HL-60/S4 (cell line): ENCODE measurements around the gene POC5.

Experiments used
- in situ Hi-C: fragments of 300-500 bp; cut with MboI; formaldehyde crosslinking; loops from 2 replicates; pipeline ENCODE4 v1.14.3; 2022; ENCODE audit warnings: low sequenced_read_pairs

POC5 gene

DNA sequence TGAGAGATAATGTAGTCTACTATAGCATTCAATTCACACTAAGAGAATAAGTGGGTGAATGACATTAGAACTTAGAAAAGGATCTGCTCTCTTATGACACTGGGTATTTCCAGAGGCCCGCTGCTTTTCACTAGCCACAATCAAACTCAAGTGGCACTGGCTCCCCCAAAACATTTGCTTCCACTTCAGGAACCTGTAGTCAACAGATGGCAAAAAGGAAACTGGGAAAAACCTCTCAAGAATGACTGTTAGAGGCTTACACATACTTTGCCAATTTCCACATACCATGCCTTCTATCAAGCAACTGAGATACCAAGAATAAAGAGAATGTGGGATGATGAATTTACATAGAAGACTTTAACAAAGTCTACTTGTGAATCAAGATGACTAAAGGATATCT, 11.2 kb downstream of the POC5 start:
- in situ Hi-C loops: no loop called here

DNA sequence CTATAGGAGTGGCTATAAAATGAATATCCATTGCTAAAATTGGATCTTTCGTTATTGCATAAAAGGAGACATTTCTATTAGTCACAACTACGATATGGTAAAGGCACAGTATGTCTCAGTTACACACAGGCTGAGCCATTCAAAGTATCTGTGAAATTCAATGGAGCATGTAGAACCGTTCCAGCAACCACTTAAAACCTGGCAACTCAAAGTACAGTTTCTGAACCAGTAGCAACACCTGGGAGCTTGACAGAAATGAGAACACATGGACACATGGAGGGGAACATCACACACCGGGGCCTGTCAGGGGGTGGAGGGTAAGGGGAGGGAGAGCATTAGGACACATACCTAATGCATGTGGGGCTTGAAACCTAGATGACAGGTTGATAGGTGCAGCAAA, 15.4 kb downstream of the POC5 start:
- in situ Hi-C loops: no loop called here

DNA sequence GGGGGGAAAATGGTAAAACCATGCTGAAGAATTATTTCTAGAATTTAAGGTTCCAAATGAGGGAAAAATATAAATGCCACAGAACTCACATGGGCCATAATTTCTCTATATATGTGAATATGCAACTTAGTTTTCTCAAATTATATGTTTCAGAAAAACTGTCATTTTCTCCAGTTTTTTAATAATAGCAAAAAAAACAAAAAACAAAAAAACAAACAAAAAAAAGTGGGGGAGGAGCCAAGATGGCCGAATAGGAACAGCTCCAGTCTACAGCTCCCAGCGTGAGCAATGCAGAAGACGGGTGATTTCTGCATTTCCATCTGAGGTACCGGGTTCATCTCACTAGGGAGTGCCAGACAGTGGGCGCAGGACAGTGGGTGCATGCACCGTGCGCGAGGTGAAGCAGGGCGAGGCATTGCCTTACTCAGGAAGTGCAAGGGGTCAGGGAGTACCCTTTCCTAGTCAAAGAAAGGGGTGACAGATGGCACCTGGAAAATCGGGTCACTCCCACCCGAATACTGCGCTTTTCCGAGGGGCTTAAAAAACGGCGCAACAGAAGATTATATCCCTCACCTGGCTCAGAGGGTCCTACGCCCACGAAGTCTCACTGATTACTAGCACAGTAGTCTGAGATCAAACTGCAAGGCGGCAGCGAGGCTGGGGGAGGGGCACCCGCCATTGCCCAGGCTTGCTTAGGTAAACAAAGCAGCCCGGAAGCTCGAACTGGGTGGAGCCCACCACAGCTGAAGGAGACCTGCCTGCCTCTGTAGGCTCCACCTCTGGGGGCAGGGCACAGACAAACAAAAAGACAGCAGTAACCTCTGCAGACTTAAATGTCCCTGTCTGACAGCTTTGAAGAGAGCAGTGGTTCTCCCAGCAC, 21.5 kb downstream of the POC5 start:
- in situ Hi-C loops: loop anchor here (25.0 kb wide), 1 partner anchor 458 kb away; the partner anchor contains the start of gene ANKRD31

DNA sequence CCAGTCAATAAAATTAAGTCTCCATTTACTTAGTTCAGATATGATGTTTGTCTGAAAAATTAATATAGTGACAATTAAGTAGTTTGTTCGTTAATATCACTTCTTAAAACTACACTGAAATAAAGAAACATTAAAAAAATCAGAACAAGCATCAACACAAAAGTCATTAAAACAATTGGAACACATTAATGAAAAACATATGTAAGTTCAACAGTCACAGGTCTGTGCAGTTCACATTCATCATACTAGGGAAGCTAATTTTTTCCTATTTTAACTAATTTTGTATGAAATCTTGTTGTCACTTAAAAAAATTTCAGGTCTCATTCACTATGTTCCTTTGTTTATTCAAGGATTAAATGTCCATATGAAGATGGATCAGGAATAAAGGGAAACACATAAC, 22.5 kb downstream of the POC5 start:
- in situ Hi-C loops: loop anchor here (25.0 kb wide), 1 partner anchor 457 kb away; the partner anchor contains the start of gene ANKRD31

DNA sequence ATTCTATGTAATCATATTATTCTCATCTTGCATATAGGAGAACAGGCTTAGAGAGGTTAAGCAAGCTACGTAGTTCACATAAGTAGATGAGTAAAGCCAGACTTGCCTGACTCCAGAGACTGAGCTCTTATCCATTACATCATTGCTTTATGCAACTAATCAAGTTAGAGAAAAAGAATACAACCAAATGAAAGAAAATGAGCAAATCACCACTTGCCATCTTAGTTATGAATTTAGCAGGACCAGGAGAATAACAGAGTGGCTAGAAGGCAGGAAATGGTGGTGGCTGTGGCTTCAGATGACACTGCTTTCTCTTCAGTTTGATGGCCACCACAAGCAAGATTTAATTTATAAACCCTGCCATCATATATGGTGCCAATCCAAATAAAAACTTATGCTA, 26.6 kb downstream of the POC5 start:
- in situ Hi-C loops: loop anchor here (25.0 kb wide), 1 partner anchor 453 kb away; the partner anchor contains the start of gene ANKRD31

DNA sequence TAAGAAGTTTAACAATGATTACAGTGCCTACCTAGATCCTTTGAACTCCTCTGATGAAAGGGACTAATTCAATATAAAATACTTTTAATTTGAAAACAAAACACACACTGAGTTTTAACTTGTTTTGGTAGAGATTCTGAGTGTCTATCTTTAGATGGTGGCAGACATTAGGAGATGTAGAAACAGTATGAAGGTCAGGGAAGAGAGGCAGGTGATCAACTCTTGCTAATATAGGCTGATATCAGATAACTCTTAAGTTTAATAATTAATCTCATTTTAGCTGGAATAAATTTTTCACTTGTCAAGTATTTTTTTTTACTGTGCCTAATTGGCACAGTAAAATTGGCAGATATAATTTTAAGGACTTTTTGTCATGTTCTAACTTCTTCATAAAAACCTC, 30.8 kb downstream of the POC5 start:
- in situ Hi-C loops: loop anchor here (25.0 kb wide), 1 partner anchor 449 kb away; the partner anchor contains the start of gene ANKRD31

DNA sequence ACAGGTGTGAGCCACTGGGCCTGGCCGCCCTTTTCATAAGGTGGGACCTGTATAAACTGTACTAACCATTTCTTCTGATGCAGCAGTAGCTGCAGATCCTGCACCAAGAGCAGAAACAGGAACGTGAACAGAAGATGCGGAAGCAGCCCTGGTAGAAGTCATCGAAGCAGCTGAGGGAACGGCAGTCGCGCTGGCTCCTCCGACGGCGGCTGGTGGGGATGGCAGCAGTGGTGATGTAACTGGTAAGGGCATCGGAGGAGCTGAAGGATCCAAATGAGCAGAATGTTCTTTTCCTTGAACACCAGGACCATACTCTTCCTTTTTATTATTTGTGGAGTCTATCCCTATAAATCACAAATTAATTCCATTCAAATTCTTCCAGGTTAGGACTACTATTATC, 32.1 kb downstream of the POC5 start:
- in situ Hi-C loops: loop anchor here (25.0 kb wide), 1 partner anchor 448 kb away; the partner anchor contains the start of gene ANKRD31

DNA sequence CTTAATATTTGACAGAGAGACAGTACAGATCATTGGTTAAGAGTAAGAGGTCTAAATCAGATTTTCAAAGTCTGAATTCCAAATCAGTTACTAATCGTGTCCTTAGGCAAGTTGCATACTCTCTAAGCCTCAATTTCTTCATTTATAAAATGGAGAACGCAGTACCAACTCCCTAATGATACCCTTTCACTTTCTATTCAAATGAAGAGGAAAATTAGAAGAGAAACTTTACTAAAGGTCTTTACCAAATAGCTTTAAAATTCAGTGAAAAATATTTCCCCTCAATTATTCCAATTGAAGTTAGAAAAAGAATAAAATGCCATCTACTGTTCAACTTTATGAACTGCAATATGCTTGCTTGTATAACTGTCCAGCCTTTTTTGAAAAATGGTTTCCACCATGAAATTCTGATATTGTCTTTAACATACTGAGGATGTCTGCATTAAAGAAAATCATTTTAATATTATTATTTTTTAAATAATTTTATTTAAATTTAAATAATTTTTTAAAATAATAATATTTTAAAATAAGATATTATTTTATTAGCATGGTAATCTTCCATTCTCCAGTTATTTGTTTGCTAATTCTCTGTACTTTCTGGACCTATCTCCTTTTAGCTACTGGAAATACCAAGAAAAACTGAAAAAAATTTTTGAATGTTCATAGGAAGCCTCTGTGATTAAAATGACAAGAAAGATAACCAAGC, 36.0 kb downstream of the POC5 start:
- in situ Hi-C loops: loop anchor here (25.0 kb wide), 1 partner anchor 444 kb away; the partner anchor contains the start of gene ANKRD31

DNA sequence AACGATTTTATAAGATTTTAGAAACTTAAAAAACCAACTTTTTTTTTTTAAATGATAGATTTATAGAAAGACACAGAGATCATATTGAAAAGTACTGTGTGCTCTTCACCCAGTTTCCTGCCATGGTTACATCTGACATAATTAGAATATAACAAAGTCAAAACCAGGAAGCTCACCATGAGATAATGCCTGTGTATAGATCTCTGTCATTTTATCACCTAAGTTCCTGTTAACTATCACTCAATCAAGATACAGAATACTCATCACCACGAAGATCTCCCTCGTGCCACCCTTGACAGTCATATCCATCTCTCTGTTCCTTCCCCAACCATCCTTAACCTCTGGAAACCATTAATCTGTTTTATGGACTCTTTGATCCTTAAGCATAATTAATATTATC, 39.1 kb downstream of the POC5 start:
- in situ Hi-C loops: loop anchor here (25.0 kb wide), 1 partner anchor 441 kb away; the partner anchor contains the start of gene ANKRD31

DNA sequence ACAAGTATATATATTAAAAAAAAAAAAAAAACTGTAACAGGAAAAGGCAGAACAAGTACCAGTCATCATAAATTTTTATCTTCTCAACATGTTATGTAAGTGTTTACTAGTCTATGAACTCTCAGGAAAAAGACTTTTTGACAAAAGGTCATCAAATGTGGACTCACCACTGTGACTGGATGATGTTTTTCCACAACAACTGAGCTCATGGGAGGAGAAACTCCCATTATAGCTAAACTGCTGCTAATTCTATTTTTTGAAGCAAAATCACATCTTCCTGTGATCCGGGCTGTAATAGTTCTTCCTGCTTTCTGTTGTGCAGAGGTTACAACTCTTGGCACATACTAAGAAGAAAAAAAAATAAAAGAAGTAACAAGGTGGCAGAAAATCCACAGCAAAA, 39.6 kb downstream of the POC5 start:
- in situ Hi-C loops: loop anchor here (25.0 kb wide), 1 partner anchor 440 kb away; the partner anchor contains the start of gene ANKRD31

DNA sequence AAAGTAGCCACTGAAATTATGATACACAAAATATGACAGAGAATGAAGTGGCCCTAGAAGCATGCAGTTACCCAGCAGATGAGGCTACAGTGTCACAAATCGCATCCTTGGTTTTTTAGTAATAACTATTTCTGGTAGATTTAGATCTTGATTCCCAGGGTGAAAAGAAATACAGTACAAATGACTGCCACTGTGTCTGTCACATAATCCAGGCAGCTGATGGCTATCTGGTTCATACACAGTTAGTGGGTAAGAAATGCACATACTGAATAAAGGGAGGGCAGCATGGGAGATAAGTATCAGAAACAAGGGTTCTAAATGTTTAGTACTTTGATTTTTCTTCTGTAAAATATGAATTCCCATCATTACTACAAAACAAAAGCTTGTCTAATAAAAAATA, 41.5 kb downstream of the POC5 start:
- in situ Hi-C loops: loop anchor here (25.0 kb wide), 1 partner anchor 438 kb away; the partner anchor contains the start of gene ANKRD31

DNA sequence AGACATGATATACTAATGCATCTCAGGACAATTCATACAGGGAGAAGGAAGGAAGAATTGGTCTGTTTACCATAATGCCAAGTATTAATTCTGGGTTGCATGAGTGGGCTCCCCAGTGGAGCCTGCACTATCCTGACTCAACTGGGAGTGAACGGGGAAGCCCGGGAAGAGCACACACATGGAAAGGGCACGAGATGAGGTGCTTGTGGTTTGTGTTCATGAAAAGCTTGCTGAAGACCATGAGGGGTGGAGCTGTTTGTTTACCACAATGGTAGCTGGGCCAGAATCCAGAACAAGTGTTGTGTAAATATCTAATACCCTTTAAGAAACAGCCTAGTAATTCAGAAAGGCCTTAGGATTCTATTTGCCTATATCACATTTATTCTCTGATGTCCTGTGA, 44.6 kb downstream of the POC5 start:
- in situ Hi-C loops: no loop called here

DNA sequence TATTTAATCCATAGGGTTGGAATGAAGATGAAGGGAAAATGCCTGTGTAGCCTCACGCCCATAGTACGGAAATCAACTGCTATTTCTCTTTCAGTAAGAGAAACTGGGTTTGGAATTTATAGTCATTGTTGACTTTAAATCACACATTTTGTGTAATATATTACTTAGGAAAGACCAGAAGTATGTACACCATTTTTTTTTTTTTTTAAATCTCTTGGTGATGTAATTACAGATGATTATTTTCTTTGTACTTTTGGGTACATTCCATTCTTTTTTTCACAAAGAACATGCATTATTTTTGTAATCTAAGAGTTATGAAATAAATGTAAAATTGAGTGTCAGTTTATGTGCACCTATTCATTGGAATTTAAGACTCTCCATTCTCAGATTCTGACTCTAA, 45.7 kb downstream of the POC5 start:
- in situ Hi-C loops: no loop called here

DNA sequence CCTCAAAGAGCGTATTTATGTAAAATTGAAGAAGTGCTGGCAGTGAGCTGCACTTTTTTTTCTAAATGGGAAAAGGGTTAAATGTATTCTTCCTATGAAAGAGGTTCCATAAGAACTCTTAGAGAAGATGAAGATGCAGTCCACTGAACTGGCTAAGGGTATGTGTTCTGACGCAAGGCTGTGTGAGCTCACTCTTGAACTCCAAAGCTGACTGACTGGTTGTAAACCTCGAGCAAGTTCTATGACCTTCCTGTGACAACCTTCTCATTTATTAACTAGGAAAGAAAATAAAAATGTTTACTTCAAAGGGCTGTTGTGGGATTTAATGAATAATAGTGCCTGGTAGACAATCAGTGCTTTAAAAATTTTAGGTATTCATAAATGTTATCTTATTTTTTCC, 46.7 kb downstream of the POC5 start:
- in situ Hi-C loops: no loop called here

DNA sequence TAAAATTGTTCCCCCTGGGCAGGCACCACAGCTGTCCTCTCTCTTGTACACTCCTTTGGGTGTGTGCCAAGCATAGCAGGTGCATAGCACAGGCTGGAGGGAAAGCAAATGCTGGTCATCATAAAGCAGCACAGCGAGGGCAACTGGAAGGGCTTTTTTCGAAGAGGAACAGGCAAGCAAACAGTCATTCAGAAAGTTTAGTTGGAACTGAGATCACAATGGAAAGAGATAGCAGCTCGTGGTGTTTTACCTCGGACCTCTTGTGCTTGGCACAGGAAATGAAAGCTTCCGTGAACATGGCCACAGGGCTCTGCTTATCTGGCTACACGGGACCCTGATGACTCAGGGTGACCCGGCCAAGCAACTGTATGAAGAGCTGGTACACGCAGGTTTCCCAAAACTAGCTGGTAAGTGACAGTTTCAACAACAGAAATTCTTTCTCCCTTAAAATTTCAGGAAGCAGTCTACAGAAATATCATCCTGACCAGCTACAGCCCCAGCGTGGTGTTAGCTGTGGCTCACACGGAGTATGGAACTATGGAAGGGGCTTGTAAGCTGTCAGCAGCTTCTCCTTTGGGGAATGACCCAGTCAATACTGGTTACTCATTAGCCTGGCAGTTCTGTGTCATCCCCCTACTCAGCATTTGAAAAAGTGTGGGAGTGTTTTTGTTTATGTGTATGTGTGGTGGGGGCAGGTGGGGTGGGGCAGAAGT, 48.1 kb downstream of the POC5 start:
- in situ Hi-C loops: no loop called here

DNA sequence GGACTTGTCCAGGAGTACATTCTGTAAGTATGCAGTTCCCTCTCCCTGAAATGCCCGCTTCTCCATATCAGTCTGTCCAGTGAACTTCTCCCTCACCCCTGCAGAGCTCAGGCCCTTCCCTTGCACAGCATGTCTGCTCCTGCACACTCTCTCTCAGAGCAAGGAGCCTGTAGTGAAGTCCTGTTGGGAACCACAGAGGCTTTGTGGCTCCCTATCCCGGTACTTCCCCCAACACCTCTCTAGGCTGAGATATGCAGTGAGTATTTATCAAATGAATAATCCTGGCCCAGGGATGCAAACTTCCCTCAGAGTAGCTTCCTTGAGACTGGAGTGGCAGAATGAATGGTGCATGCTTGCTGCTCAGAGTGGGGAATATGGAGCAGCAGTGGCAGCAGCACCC, 48.8 kb downstream of the POC5 start:
- in situ Hi-C loops: no loop called here

DNA sequence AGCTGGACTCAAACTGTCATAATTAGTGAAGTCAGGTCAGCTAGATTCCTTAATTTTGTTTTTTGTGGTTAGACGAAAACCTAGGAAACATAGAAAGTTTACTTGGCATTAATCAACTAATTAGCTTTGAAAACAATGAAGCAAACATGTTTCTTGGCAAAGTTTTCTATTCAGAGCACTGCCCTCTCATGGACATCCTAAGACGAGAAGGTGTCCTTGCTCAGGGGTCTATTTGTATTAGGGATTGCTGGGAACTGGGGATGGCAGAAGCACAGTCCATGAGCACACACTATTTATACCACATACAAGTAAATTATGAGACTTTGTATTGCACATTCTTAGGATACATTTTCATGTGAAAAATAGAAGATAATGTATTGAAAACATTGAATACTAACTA, 49.7 kb downstream of the POC5 start:
- in situ Hi-C loops: no loop called here

DNA sequence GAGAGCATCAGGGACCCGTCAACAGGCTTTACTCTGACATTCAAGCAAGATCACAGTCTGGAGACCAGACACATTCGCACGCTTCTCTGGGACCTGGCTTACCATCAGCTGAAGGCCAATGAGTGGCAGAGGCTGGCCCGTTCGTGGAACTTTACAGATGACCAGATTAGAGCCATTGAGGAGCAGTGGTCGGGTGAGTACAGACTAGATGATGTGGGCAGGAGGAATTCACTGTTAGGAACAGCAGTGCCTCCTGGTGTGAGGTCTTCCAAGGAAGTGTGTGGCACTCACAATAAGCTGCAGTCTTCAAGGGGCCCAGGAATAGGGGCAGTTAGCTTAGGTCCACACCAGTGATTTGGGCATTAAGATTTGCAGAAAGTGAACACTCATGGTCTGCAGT, 50.4 kb downstream of the POC5 start:
- in situ Hi-C loops: no loop called here

DNA sequence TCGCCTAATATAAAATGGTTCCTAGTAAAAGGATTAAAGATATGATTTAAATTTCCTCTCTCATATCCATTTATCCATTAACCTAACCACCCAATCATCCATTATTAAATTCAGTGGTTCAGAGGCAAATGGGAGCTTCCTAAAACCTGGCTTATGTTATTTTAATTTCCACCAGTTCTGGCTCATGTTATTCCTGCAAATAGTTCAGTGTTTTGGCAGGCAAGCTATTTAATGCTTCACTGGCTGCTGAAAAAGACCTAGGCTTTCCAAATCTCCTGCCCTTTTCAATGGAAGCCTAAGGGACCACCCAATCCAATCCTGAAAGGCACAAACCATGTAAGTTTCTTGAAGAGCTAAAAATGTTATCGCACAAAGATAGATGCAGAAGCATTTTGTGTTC, 52.3 kb downstream of the POC5 start:
- in situ Hi-C loops: no loop called here

DNA sequence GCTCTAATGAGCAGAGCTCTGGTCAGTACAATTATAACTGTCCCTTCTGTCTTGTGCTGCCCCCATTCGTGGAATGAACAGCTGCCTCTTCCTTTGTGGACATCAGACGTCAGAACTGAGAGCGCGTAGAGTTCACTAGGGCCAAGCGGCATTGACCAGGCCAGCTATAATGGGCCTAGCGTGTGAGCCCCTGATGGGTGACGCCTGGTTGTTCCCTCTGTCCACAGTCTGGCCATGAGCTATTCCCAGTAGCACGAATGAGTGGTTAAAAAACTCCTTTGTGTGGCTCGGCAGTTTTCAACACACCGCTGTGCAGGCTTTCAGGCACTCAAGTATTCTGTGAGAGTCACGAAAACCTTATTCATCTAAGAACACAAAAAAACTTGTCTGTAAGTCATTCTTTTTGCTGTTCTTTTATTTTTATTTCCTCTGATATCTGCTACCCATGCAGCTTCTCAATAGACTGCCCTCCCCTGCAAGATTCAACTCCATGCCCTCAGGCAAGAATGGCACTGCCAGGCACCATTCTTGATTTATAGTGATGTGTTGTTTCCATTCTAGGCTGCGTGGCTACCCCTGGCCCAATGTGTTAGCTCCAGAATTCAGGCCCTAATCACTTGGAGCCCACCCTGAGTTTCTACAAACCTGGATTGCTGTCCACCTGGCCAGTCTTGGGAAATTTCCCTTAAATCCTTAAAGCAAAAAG, 53.5 kb downstream of the POC5 start:
- in situ Hi-C loops: no loop called here
